Suppressor macrophage (primary cell): Measurements from ENCODE around the gene SMARCA4.
A peak's percentile ranks its signal among the peaks of the same experiment; 100 is the strongest.
"Not testable (repeated sequence)": the region's sequence is repeated elsewhere in the genome, so short reads cannot be mapped to it uniquely, and the experiment has no call there.

Experiments
- DNase-seq, 4 experiments: peaks; one replicate each; pipeline ENCODE4 v3.0.0-alpha.2; 2020 to 2022

The SMARCA4 gene

DNA sequence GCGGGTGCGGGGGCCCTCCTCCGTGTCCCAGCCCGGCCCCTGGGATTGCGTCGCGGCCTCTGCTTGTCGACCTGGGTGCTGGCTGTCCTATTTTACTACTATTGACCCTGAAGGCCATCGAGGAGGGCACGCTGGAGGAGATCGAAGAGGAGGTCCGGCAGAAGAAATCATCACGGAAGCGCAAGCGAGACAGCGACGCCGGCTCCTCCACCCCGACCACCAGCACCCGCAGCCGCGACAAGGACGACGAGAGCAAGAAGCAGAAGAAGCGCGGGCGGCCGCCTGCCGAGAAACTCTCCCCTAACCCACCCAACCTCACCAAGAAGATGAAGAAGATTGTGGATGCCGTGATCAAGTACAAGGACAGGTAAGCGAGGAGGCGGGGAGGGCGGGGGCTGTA is 80.4 kb downstream of the SMARCA4 start:
- no peak for DNase-seq

DNA sequence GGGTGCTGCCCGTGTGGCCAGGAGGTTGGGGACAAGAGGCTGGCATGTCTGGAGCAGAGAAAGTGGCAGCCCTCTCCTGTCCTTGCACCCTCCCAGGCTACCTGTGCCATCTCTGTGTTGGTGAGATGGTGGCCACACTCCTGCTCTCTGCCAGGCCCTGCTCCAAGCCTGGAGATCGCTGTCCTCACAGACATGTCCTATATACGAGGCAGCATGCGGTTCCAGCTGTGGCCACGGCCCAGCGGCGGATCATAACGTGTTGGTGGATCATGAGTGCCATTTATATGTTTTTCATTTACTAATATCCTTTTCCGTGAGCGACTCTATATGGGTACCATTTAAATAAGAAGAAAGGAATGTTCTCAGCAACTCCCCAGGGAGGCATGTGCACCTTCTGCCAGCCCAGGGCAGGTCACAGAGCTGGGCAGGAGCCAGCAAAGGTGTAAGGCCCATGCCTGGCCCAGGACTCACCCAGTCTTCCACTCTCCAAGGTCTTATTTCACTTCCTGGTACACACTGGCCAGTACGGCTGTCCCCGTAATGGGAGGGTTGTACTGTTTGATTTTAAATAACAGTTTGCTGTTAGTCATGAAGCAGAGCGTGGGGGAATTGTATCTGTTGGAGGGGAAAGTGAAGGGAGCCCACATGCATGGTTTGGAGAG is 81.3 kb downstream of the SMARCA4 start:
- no peak for DNase-seq

GRCh38 chr19:11044431-11044830 is 83.6 kb downstream of the SMARCA4 start:
- no peak for DNase-seq

GRCh38 chr19:11045536-11045935 is 84.7 kb downstream of the SMARCA4 start:
- DNase-seq: no peak

GRCh38 chr19:11046605-11047354 is 86.0 kb downstream of the SMARCA4 start:
- DNase-seq: no peak

DNA sequence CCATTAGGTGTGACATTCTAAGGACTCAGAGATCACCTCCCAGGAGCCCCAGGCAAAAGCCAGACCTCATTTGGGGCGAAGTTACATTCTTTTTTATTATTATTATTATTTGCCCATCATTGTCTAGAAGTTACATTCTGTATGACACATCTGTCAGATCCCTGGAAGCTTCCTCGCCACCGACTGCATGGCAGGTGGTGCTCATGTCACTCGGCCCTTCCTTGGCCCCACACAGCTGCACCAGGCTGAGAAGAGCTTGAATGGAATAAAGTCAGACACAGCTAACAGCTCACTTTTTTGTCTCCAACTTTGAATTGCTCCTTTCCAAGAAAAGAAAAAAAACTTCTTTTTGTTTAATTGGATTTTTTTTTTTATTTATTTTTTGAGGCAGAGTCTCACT is 87.0 kb downstream of the SMARCA4 start:
- no peak for DNase-seq

DNA sequence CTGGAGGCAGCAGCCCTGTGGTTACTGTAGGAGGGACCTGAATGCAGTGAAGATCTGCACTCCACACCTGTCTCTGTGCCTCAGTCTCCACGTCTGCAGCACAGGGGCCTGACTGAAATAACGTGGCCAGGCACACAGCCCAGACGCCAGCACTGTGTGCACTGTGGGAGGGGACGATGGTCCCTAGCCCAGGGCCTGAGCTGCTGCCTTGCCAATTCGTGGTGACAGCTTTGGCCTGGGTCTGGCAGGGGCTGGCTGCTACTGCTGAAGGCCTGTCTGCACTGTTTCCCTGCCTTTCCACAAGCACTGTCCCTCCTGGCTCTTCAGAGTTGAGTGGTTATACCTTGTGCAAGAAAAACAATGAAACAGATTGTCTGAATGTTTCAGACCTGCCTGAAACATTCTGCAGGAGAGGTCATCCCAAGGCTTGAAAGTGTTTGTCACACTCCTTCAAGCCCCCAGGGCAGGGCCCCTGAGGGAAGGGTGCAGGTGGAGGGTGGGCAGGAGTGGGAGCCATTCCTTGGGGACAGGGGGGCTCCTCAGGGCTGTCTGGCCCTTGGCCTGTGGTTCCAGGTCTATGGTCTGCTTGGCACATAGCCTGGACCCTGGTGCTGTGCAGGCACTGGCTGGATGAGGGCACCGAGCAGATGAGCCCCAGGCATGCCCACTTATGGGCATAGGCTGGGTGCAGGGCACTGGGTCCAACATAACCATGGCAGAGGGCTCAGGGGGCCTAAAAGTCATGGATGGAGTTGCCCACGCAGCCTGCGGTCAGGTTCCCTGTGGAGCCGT is 89.7 kb downstream of the SMARCA4 start:
- DNase-seq: no peak

DNA sequence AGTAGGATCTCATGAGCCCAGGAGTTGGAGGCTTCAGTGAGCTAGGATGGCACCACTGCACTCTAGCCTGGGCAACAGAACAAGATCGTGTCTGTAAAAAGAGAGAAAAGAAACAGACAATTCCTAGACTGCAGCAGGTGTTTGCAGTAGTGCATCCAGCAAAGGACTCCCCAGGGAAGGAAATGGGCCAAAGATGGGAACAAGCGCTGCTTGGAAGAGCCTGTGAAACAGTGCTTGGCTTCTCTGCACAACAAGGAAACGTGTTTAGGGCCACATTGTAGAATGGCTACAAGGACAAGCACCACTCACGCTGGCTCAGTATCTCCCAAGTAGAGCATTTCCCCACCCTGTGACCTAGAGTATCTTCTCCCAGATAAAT is 93.0 kb downstream of the SMARCA4 start:
- no peak for DNase-seq

DNA sequence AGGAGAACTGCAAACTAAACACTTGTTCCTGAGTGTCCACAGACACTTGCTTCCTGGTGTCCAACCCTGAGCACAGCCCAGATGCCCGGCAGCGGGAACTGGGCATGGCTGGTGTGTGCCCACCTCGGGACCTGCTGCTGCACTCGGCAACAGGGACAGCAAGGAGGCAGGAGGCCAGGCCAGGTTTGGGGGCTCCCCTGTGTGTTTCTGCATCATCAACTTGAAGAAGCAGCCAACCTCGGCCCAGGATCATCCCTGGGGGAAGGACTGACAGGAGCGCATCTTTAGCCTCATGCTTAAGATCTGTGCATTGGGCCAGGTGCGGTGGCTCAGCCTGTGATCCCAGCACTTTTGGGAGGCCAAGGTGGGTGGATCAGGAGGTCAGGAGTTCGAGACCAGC is 93.4 kb downstream of the SMARCA4 start:
- no peak for DNase-seq

GRCh38 chr19:11054628-11055027 is 93.8 kb downstream of the SMARCA4 start:
- no peak for DNase-seq

DNA sequence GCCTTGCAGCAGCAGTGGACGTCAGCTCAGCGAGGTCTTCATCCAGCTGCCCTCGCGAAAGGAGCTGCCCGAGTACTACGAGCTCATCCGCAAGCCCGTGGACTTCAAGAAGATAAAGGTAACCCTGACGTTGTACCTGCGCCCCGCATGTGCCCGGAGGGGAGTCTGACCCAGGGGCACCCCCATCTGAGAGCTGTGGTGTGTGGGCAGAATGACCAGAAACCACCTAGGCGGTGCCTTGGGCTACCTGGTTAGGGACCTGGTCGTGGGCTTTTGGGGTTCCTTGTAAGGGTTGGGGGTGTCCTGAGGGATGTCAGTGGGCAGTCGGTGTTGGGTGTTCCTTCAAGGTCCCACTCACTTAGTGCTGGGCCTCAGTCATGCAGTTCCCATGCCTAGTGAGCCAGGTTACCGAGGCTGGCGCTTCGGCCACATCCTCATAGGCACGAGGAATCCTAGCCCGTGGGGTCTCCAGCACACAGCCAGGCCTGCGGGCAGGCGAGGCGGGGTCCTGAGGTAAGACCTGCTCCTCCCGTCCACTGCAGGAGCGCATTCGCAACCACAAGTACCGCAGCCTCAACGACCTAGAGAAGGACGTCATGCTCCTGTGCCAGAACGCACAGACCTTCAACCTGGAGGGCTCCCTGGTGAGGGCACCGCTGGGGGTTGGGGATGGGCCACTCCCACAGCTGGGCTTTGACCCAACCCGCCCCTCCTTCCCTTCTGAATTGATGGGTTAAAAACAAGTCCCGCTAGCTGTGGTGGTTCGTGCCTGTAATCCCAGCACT is 97.6 kb downstream of the SMARCA4 start:
- DNase-seq: no peak

DNA sequence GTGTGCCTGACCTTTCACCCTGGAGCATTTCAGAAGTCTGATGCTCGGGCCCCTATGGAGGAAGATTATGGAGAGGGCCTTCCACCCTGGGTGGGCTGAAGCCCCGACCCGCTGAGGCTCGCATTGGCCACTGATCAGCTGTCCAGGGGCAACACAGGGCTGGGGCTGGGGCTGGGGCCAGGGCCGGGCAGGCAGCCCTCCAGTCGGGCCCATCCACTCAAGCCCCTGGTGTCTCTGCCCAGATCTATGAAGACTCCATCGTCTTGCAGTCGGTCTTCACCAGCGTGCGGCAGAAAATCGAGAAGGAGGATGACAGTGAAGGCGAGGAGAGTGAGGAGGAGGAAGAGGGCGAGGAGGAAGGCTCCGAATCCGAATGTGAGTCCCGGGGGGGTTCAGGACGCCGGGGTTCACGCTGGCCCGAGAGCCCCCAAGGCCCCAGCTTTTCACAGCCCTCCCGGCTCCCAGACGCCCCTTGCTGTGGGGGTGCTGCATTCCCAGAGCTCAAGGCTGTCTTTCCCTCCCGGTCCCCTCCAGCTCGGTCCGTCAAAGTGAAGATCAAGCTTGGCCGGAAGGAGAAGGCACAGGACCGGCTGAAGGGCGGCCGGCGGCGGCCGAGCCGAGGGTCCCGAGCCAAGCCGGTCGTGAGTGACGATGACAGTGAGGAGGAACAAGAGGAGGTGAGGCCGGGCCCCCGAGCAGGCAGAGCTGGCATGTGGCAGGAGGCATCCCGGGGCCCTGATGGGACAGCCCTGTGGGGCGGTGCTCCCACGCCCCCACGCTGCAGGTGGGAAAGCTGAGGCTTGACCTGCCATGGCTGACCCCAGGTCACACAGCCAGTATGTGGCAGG is 98.9 kb downstream of the SMARCA4 start:
- no peak for DNase-seq

DNA sequence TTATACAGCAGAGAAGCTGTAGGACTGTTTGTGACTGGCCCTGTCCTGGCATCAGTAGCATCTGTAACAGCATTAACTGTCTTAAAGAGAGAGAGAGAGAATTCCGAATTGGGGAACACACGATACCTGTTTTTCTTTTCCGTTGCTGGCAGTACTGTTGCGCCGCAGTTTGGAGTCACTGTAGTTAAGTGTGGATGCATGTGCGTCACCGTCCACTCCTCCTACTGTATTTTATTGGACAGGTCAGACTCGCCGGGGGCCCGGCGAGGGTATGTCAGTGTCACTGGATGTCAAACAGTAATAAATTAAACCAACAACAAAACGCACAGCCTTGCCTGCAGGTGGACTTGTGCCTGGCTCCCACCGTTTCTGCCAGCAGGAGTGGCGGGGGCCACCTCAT is 101.1 kb downstream of the SMARCA4 start:
- DNase-seq: no peak

DNA sequence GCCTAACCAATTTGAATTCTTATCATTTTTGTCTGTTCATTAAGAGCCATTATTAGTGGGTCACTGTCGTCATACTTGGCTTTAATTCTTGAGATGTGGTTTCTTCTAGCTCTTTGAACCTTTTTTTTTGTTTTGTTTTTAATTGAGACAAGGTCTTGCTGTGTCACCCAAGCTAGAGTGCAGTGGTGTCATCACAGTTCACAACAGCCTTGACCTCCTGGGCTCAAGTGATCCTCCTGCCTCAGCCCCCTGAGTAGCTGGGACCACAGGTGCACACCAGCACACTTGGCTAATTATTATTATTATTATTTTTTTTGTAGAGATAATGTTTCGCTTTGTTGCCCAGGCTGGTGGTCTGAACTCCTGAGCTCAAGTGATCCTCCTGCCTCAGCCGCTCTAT is 102.6 kb downstream of the SMARCA4 start:
- DNase-seq: no peak

- peak in 1 of 4 experiments; percentile 18 for DNase-seq
Observed at GRCh38 chr19:11064831-11065303, 104.0 kb downstream of the SMARCA4 start.

DNA sequence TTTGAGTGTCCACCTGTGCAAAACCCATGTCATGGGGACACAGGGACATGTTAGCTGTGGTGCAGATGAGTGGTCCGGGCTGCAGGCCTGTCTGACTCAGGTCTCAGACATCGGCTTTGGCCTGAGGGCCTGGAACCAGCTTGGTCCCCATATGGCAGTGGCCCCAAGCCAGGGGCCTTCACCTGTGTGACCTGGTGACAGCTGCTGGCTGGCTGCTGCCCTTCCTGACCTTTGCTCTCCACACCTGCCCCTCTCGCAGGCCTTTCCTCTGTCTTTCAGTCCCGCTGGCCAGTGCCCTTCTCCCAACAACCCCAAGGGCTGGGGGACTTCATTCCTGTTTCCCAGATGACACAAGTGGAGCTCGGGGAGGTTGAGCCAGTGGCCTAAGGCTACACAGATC is 105.5 kb downstream of the SMARCA4 start:
- no peak for DNase-seq

DNA sequence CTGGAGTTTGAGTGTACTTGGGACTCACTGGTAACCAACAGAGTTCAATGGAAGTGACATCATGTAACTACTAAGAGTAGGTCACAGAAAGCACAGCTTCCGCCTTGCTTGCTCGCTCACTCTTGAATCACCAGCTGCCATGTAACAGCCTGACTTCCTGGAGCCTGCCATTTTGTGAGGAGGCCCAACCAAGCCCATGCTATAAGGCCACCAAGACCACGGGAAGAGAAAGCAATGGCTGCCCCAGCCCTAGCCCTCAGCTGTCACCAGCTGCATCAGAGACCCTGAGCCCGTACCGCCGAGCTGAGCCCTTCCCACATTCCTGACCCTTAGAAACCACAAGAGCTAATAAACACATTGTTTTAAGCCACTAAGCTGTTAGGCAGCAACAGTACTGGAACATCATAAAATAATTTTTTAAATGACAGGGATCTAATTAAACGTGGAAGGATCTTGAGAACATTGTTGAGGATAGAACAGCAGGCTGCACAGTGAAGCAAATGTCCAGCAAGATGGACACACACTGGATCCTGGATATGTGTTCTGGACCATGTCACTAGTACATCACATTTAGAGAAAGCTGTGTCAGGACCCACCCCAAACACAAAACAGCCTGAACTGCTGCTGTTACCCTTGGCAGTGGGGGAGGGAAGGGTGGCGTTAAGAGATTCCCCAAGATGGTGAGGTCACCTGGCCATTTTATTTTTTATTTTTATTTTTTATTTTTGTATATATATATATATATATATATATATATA is 106.7 kb downstream of the SMARCA4 start:
- DNase-seq: no peak

- DNase-seq: peak; percentile 50 to 78 (median 60)
Observed at GRCh38 chr19:11069561-11069960, 108.7 kb downstream of the SMARCA4 start.

DNA sequence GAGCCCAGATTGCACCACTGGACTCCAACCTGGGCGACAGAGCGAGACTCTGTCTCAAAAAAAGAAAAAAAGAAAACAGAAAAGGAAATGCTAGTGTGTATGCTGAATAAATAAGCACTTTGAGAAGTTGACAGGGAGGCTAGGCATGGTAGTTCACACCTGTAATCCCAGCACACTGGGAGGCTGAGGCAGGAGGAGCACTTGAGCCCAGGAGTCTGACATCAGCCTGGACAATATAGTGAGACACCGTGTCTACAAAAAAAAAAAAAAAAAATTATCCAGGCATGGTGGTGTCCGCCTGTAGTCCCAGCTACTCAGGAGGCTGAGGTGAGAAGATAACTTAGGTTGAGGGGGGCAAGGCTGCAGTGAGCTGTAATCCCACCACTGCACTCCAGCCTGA is 109.3 kb downstream of the SMARCA4 start:
- DNase-seq: no peak

DNA sequence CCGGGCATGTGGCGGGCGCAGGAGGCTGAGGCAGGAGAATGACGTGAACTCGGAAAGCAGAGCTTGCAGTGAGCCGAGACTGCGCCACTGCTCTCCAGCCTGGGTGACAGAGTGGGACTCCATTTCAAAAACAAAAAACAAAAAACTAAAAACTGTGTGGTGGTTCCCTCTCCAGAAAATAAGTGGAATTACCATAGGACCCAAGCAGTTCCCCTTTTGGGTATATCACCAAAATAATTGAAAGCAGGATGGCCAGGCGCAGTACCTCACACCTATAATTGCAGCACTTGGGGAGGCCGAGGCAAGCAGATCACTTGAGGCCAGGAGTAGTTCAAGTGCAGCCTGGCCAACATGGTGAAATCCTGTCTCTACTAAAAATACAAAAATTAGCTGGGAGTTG is 112.7 kb downstream of the SMARCA4 start:
- no peak for DNase-seq

GRCh38 chr19:11076792-11077191 is 116.0 kb downstream of the SMARCA4 start:
- DNase-seq: not testable (repeated sequence)
